ENCODE data around the gene ARL4D.
"Not testable (repeated sequence)": the region's sequence is repeated elsewhere in the genome, so short reads cannot be mapped to it uniquely, and the experiment has no call there.

ARL4D gene

GRCh38 chr17:43419375-43419882 lies 20.6 kb downstream of the ARL4D start:
- H3K27ac ChIP-seq (ENCODE audit: insufficient read depth, low read length, poor library complexity, severe bottlenecking); H3K4me1 ChIP-seq (ENCODE audit: control insufficient read depth, insufficient read depth, low read length, poor library complexity, severe bottlenecking); DNase-seq; H3K27me3 ChIP-seq (replicated peaks; ENCODE audit: control insufficient read depth, insufficient read depth, low read length, poor library complexity, severe bottlenecking); H3K36me3 ChIP-seq (ENCODE audit: control insufficient read depth, insufficient read depth, low read length); H3K9me3 ChIP-seq (ENCODE audit: control insufficient read depth, low read length); H3K4me3 ChIP-seq (ENCODE audit: insufficient read depth, low read depth, low read length, poor library complexity, severe bottlenecking): not testable (repeated sequence)

GRCh38 chr17:43423777-43424455 lies 25.1 kb downstream of the ARL4D start:
- DNase-seq: no peak
- Histone ChIP-seq H3K4me3 (ENCODE audit: insufficient read depth, low read depth, low read length, poor library complexity, severe bottlenecking) (no peak overlapping the region), H3K27ac (ENCODE audit: insufficient read depth, low read length, poor library complexity, severe bottlenecking) (no peak overlapping the region), H3K4me1 (ENCODE audit: control insufficient read depth, insufficient read depth, low read length, poor library complexity, severe bottlenecking) (no peaks in the 10 kb centered on the region), H3K36me3 (ENCODE audit: control insufficient read depth, insufficient read depth, low read length) (no peaks in the 10 kb centered on the region), H3K9me3 (ENCODE audit: control insufficient read depth, low read length) (no peaks in the 10 kb centered on the region), H3K27me3 (replicated peaks; ENCODE audit: control insufficient read depth, insufficient read depth, low read length, poor library complexity, severe bottlenecking) (peaks cover 4% of the 10 kb centered on the region)

DNA sequence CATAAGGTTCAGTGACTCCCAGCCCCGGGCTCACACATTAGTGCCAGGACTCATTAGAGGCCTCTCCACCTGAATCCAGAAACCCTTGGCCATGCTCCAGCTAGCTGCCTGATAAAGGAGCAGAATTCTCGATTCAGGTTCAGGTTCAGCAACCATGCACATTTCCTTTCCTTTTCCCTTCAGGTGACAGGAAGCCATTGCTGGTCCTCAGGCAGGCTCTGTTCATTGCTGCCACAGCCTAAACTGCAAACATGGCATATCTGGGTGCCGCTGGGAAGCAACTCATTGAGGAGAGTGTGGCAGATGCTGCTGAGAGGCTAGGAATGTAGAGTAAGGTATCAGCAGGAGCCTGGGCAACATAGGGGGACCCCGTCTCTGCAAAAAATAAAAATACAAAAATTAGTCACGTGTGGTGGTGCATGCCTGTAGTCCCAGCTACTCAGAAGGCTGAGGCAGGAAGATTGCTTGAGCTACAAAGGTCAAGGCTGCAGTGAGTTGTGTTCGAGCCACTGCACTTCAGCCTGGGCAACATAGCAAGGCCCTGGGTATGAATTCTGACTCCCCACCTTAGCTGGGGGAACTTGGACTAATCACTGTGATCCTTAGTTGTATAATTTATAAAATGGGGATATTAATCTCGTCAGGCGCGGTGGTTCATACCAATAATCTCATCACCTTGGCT lies 28.7 kb downstream of the ARL4D start:
- DNase-seq: no peak
- Histone ChIP-seq H3K27ac (ENCODE audit: insufficient read depth, low read length, poor library complexity, severe bottlenecking) (no peak overlapping the region), H3K4me1 (ENCODE audit: control insufficient read depth, insufficient read depth, low read length, poor library complexity, severe bottlenecking) (no peaks in the 10 kb centered on the region), H3K9me3 (ENCODE audit: control insufficient read depth, low read length) (no peaks in the 10 kb centered on the region), H3K27me3 (replicated peaks; ENCODE audit: control insufficient read depth, insufficient read depth, low read length, poor library complexity, severe bottlenecking) (peaks cover 4% of the 10 kb centered on the region), H3K36me3 (ENCODE audit: control insufficient read depth, insufficient read depth, low read length) (no peaks in the 10 kb centered on the region), H3K4me3 (ENCODE audit: insufficient read depth, low read depth, low read length, poor library complexity, severe bottlenecking) (no peak overlapping the region)

GRCh38 chr17:43428524-43428923 lies 29.7 kb downstream of the ARL4D start:
- no peaks in the 10 kb centered on the region for H3K36me3 ChIP-seq (ENCODE audit: control insufficient read depth, insufficient read depth, low read length)
- peaks cover 4% of the 10 kb centered on the region for H3K27me3 ChIP-seq (replicated peaks; ENCODE audit: control insufficient read depth, insufficient read depth, low read length, poor library complexity, severe bottlenecking)
- no peaks in the 10 kb centered on the region for H3K4me1 ChIP-seq (ENCODE audit: control insufficient read depth, insufficient read depth, low read length, poor library complexity, severe bottlenecking)
- H3K4me3 ChIP-seq (ENCODE audit: insufficient read depth, low read depth, low read length, poor library complexity, severe bottlenecking): no peak overlapping the region
- no peaks in the 10 kb centered on the region for H3K9me3 ChIP-seq (ENCODE audit: control insufficient read depth, low read length)
- no peak for DNase-seq
- H3K27ac ChIP-seq (ENCODE audit: insufficient read depth, low read length, poor library complexity, severe bottlenecking): no peak overlapping the region

DNA sequence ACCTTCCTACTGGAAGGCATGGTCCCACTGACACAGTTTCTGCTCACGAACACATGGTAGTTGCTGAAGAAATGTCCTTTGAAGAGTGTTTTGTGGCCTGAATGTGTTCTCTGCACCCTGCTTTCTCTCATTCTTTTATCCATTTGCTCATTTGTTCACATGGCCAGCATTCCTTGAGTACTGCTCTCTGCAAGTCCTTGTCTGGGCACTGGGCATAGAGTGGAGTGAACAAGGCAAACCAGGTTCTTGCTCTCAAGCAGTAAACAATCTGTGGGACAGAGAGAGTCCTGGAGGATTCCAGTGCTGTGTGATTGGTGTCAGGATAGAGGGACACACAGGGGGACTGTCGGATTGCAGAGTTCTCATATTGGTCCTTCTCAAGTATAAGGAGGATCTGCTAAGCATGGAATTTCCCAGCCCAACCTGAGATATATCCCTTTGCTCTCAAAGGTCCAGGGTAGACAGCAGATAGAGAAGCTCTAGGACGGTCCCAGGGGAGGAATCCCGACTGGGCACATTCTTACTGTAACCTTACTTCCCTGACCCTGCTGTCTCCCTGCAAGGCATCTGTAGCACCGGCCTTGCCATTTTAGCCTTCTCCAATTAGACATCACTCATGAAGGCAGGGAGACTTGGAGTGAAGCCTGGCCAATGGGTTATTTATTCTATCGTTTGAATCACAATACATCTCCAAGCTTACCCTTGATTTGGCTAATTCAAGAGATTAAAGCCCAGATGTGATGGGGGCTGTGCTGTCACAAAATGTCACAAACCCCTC lies 32.3 kb downstream of the ARL4D start:
- H3K9me3 ChIP-seq (ENCODE audit: control insufficient read depth, low read length): no peaks in the 10 kb centered on the region
- H3K4me3 ChIP-seq (ENCODE audit: insufficient read depth, low read depth, low read length, poor library complexity, severe bottlenecking): no peak overlapping the region
- H3K4me1 ChIP-seq (ENCODE audit: control insufficient read depth, insufficient read depth, low read length, poor library complexity, severe bottlenecking): no peaks in the 10 kb centered on the region
- no peak for DNase-seq
- H3K27ac ChIP-seq (ENCODE audit: insufficient read depth, low read length, poor library complexity, severe bottlenecking): no peak overlapping the region
- no peaks in the 10 kb centered on the region for H3K36me3 ChIP-seq (ENCODE audit: control insufficient read depth, insufficient read depth, low read length)
- no peaks in the 10 kb centered on the region for H3K27me3 ChIP-seq (replicated peaks; ENCODE audit: control insufficient read depth, insufficient read depth, low read length, poor library complexity, severe bottlenecking)

GRCh38 chr17:43431714-43432523 lies 33.1 kb downstream of the ARL4D start:
- Histone ChIP-seq H3K4me1 (ENCODE audit: control insufficient read depth, insufficient read depth, low read length, poor library complexity, severe bottlenecking) (no peaks in the 10 kb centered on the region), H3K27ac (ENCODE audit: insufficient read depth, low read length, poor library complexity, severe bottlenecking) (no peak overlapping the region), H3K9me3 (ENCODE audit: control insufficient read depth, low read length) (no peaks in the 10 kb centered on the region), H3K27me3 (replicated peaks; ENCODE audit: control insufficient read depth, insufficient read depth, low read length, poor library complexity, severe bottlenecking) (no peaks in the 10 kb centered on the region), H3K4me3 (ENCODE audit: insufficient read depth, low read depth, low read length, poor library complexity, severe bottlenecking) (no peak overlapping the region), H3K36me3 (ENCODE audit: control insufficient read depth, insufficient read depth, low read length) (no peaks in the 10 kb centered on the region)
- no peak for DNase-seq

DNA sequence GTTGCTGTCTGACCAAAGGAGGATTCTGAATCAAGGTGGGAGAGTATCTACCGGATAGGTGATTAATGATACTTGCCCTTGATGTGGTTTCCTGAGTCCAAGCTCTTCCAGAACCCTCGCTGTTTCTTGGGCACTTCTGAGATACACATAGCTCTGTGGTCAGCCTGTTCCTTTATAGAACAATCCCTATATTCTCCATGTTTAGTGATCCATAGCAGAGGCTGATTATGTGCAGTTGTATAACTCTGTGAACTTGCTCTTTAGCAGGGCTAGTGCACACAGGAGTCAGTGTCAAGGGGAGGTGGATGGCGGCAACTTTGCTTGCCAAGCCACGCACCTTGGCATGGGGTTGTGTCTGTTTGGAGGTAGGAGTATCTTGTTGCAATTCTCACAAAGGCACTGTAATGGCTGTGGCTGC lies 36.1 kb downstream of the ARL4D start:
- Histone ChIP-seq H3K4me1 (ENCODE audit: control insufficient read depth, insufficient read depth, low read length, poor library complexity, severe bottlenecking) (no peaks in the 10 kb centered on the region), H3K9me3 (ENCODE audit: control insufficient read depth, low read length) (no peaks in the 10 kb centered on the region)

DNA sequence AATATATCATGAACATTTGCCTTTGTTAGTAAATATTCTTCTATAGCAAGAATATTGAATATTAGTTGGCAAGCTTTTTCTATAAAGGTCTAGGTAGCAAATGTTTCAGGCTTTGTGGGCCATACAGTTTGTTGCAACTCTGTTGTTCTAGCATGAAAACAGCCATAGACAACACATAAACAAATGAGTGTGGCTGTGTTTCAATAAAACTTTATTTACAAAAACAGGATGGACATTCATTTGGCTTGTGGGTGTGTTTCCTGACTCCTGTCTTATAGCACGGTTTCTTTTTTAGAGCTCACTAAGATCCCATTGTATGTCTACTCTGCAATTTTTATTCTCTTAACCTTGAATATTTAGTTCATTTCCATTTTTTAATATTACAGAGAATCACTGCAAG lies 39.0 kb downstream of the ARL4D start:
- no peaks in the 10 kb centered on the region for H3K4me1 ChIP-seq (ENCODE audit: control insufficient read depth, insufficient read depth, low read length, poor library complexity, severe bottlenecking)
- H3K4me3 ChIP-seq (ENCODE audit: insufficient read depth, low read depth, low read length, poor library complexity, severe bottlenecking): no peak overlapping the region
- H3K9me3 ChIP-seq (ENCODE audit: control insufficient read depth, low read length): no peaks in the 10 kb centered on the region
- DNase-seq: no peak
- no peaks in the 10 kb centered on the region for H3K36me3 ChIP-seq (ENCODE audit: control insufficient read depth, insufficient read depth, low read length)
- no peaks in the 10 kb centered on the region for H3K27me3 ChIP-seq (replicated peaks; ENCODE audit: control insufficient read depth, insufficient read depth, low read length, poor library complexity, severe bottlenecking)
- no peak overlapping the region for H3K27ac ChIP-seq (ENCODE audit: insufficient read depth, low read length, poor library complexity, severe bottlenecking)

More for the DNA sequence above, 36.1 kb downstream of the ARL4D start:
- H3K27ac ChIP-seq (ENCODE audit: insufficient read depth, low read length, poor library complexity, severe bottlenecking): no peak overlapping the region
- no peaks in the 10 kb centered on the region for H3K27me3 ChIP-seq (replicated peaks; ENCODE audit: control insufficient read depth, insufficient read depth, low read length, poor library complexity, severe bottlenecking)
- H3K36me3 ChIP-seq (ENCODE audit: control insufficient read depth, insufficient read depth, low read length): no peaks in the 10 kb centered on the region
- H3K4me3 ChIP-seq (ENCODE audit: insufficient read depth, low read depth, low read length, poor library complexity, severe bottlenecking): no peak overlapping the region
- no peak for DNase-seq

GRCh38 chr17:43438626-43439025 lies 39.8 kb downstream of the ARL4D start:
- Histone ChIP-seq H3K36me3 (ENCODE audit: control insufficient read depth, insufficient read depth, low read length) (no peaks in the 10 kb centered on the region), H3K4me1 (ENCODE audit: control insufficient read depth, insufficient read depth, low read length, poor library complexity, severe bottlenecking) (no peaks in the 10 kb centered on the region), H3K27me3 (replicated peaks; ENCODE audit: control insufficient read depth, insufficient read depth, low read length, poor library complexity, severe bottlenecking) (no peaks in the 10 kb centered on the region), H3K27ac (ENCODE audit: insufficient read depth, low read length, poor library complexity, severe bottlenecking) (no peak overlapping the region), H3K4me3 (ENCODE audit: insufficient read depth, low read depth, low read length, poor library complexity, severe bottlenecking) (no peak overlapping the region), H3K9me3 (ENCODE audit: control insufficient read depth, low read length) (no peaks in the 10 kb centered on the region)
- no peak for DNase-seq

All from effector memory CD4-positive, alpha-beta T cell (primary cell).